Endothelial cell of umbilical vein (primary cell): Measurements from ENCODE around the gene DHCR7. TPM values are rescaled to one million over a fixed set of nuclear protein-coding genes. Genes with fewer than 3 reads are reported as not detected.

Experiments
- BruUV-seq: library from RNA; stranded (reverse); fragments of 400-500 nt; replicated peaks from 2 replicates; lab custom pipeline; 2021; lab: Mats Ljungman, UMichigan
- CTCF ChIA-PET: fragments of 300-600, 350-600 bp; sonication (Branson Sonifier 250); formaldehyde crosslinking; loops from one replicate; lab custom pipeline; 2021; ENCODE audit warnings: antibody characterized with exemption, inconsistent platforms; lab: Charles Lee
- POLR2A ChIA-PET: fragments of 300-600, 350-600 bp; sonication (Branson Sonifier 250); formaldehyde crosslinking; loops from one replicate; lab custom pipeline; 2021; ENCODE audit warnings: antibody characterized with exemption, inconsistent platforms; lab: Charles Lee
- DNase-seq: peaks from one replicate; pipeline ENCODE4 v3.0.0-alpha.2; 2011; ENCODE audit warnings: low read depth, low spot score
- FAIRE-seq: peaks from 2 replicates; lab custom pipeline; 2011; peaks lifted over from hg19 to GRCh38; lab: Jason Lieb, UNC
- H2AFZ ChIP-seq: 2 replicates; pipeline ENCODE4 v1.6.0; 2012; ENCODE audit warnings: low read depth, low read length, control low read depth, inconsistent platforms
- H3K27ac ChIP-seq: 2 replicates; pipeline ENCODE4 v1.5.1; 2011; ENCODE audit warnings: low read depth, mild to moderate bottlenecking, control low read depth, low read length, moderate library complexity; ENCODE audit not compliant: insufficient read depth
- H3K27me3 ChIP-seq, 2 experiments: 2 replicates each; pipeline versions ENCODE4 v1.6.0 to v1.6.1; 2011; ENCODE audit warnings: low read length in 2 of 2, mixed read lengths in 1 of 2; ENCODE audit not compliant: control insufficient read depth in 2 of 2, insufficient read depth in 2 of 2
- H3K36me3 ChIP-seq, 2 experiments: 2 replicates in 1 of 2; 3 replicates in 1 of 2; pipeline ENCODE4 v1.5.1; 2011; ENCODE audit warnings: low read length in 2 of 2, mild to moderate bottlenecking in 1 of 2, moderate library complexity in 1 of 2; ENCODE audit not compliant: control insufficient read depth in 2 of 2, insufficient read depth in 2 of 2; ENCODE audit errors: extremely low read depth in 1 of 2
- H3K4me1 ChIP-seq: 3 replicates; pipeline ENCODE4 v1.5.1; 2011; ENCODE audit warnings: mild to moderate bottlenecking, low read length; ENCODE audit not compliant: control insufficient read depth, insufficient read depth; ENCODE audit errors: extremely low read depth
- H3K4me2 ChIP-seq: 2 replicates; pipeline ENCODE4 v1.6.1; 2011; ENCODE audit warnings: low read length, control low read depth, mixed read lengths; ENCODE audit not compliant: insufficient read depth
- H3K4me3 ChIP-seq, 3 experiments: fragments of 200-600 bp in 1 of 3; sonication (generic), shearing (Covaris generic) in 1 of 3; replicated peaks in 1 of 3; 2 replicates each; pipeline ENCODE4 v1.5.1; 2011 to 2016; ENCODE audit warnings: control low read depth in 3 of 3, low read length in 3 of 3, mild to moderate bottlenecking in 2 of 3, inconsistent platforms in 1 of 3, low read depth in 1 of 3, moderate library complexity in 1 of 3; ENCODE audit not compliant: insufficient read depth in 1 of 3
- H3K79me2 ChIP-seq: 2 replicates; pipeline ENCODE4 v1.6.0; 2012; ENCODE audit warnings: low read length, inconsistent platforms; ENCODE audit not compliant: control insufficient read depth, insufficient read depth
- H3K9ac ChIP-seq: replicated peaks from 2 replicates; pipeline ENCODE3; 2011; ENCODE audit warnings: low read length, control low read depth; ENCODE audit not compliant: insufficient read depth; ENCODE audit errors: extremely low read depth
- H3K9me1 ChIP-seq: replicated peaks from 3 replicates; pipeline ENCODE4 v1.6.0; 2011; ENCODE audit warnings: mild to moderate bottlenecking, low read length; ENCODE audit not compliant: control insufficient read depth, insufficient read depth; ENCODE audit errors: extremely low read depth
- H3K9me3 ChIP-seq: replicated peaks from 2 replicates; pipeline ENCODE4 v1.5.1; 2012; ENCODE audit warnings: low read length, inconsistent platforms; ENCODE audit not compliant: control insufficient read depth, insufficient read depth
- H4K20me1 ChIP-seq: replicated peaks from 2 replicates; pipeline ENCODE3; 2011; ENCODE audit warnings: mild to moderate bottlenecking, low read length; ENCODE audit not compliant: control insufficient read depth, insufficient read depth; ENCODE audit errors: extremely low read depth
- EZH2 ChIP-seq: IDR thresholded peaks from 2 replicates; pipeline ENCODE4 v1.6.1; 2012; ENCODE audit warnings: borderline replicate concordance, low read depth, mild to moderate bottlenecking, moderate library complexity, low read length, inconsistent platforms; ENCODE audit not compliant: severe bottlenecking
- FOS ChIP-seq: IDR thresholded peaks from 2 replicates; pipeline ENCODE4 v1.6.1; 2011; ENCODE audit warnings: mild to moderate bottlenecking, low read length, moderate library complexity, borderline replicate concordance; ENCODE audit not compliant: insufficient read depth
- GATA2 ChIP-seq: IDR thresholded peaks from 2 replicates; pipeline ENCODE4 v1.7.0; 2011; ENCODE audit warnings: low read depth, mild to moderate bottlenecking, moderate library complexity, mixed read lengths, low read length; ENCODE audit not compliant: insufficient read length, insufficient read depth
- JUN ChIP-seq: IDR thresholded peaks from 2 replicates; pipeline ENCODE4 v1.6.1; 2011; ENCODE audit warnings: borderline replicate concordance, low read depth; ENCODE audit not compliant: insufficient read length, insufficient read depth
- MAX ChIP-seq: IDR thresholded peaks from 2 replicates; pipeline ENCODE4 v1.6.1; 2011; ENCODE audit not compliant: insufficient read depth, insufficient read length
- MYC ChIP-seq: IDR thresholded peaks from one replicate; pipeline ENCODE4 v1.6.1; 2011; ENCODE audit warnings: mild to moderate bottlenecking, low read depth, low read length
- POLR2A ChIP-seq: IDR thresholded peaks from 2 replicates; pipeline ENCODE4 v1.6.1; 2012; ENCODE audit warnings: low read depth, mild to moderate bottlenecking, control low read depth, low read length
- POLR2AphosphoS5 ChIP-seq: IDR thresholded peaks from 2 replicates; pipeline ENCODE4 v1.6.1; 2012; ENCODE audit warnings: low read depth, mild to moderate bottlenecking, control low read depth, low read length, moderate library complexity; ENCODE audit not compliant: insufficient read depth
- dilution Hi-C: fragments of 300-500 bp; cut with MboI; formaldehyde crosslinking; loops from one replicate; pipeline ENCODE4 v1.15.0; 2019; ENCODE audit warnings: low sequenced_read_pairs; ENCODE audit not compliant: extremely low pct_ligation_motif_present
- intact Hi-C: fragments of 100-400 bp; cut with micrococcal nuclease; formaldehyde crosslinking; loops from one replicate; pipeline ENCODE4 v1.10.0; 2022
- polyA plus RNA-seq, 4 experiments: library from polyadenylated mRNA; depleted of rRNA in 3 of 4; stranded (reverse) in 3 of 4; unstranded in 1 of 4; fragments of >200 nt; gene quantifications; 2 replicates each; pipeline versions ENCODE4 v1.2.1 to v1.2.3, GENCODE V29; 2011 to 2012; ENCODE audit warnings: missing spikeins in 1 of 4
- total RNA-seq: library from RNA; stranded (reverse); gene quantifications from 2 replicates; pipeline ENCODE4 v1.2.3, GENCODE V29; 2021
- TF ChIP-seq, protein P1 (sequence below), 2 donors: IDR thresholded peaks; 1 replicate in 1 of 2; 2 replicates in 1 of 2; pipeline ENCODE4 v1.5.1; 2011; ENCODE audit warnings: low read length in 2 of 2, mild to moderate bottlenecking in 2 of 2, moderate library complexity in 2 of 2, control low read depth in 1 of 2, inconsistent platforms in 1 of 2, low read depth in 1 of 2; ENCODE audit not compliant: insufficient read depth in 1 of 2; ENCODE audit errors: extremely low read depth in 1 of 2

The DHCR7 gene
- total and polyA plus RNA-seq, 2 donors (not counting 3 experiments of a cell fraction or from before 2014, with no cell fraction given): 171 to 175 TPM

- Histone ChIP-seq H3K9me3 (no peaks in the 10 kb centered on the region), H3K9me1 (no peaks in the 10 kb centered on the region), H3K4me3 (no peak overlapping the region), H4K20me1 (no peaks in the 10 kb centered on the region), H3K36me3 (peaks cover 8 to 59% of the 10 kb centered on the region in 2 experiments), H3K27ac (no peak overlapping the region), H3K27me3 (no peaks in the 10 kb centered on the region), H3K4me2 (no peak overlapping the region), H3K79me2 (no peaks in the 10 kb centered on the region), H3K9ac (no peak overlapping the region), H3K4me1 (no peaks in the 10 kb centered on the region), H2AFZ (no peak overlapping the region)
- no peak for TF ChIP-seq POLR2AphosphoS5
- no peak for TF ChIP-seq MAX
- TF ChIP-seq POLR2A: no peak
- TF ChIP-seq GATA2: no peak
- no peak for TF ChIP-seq FOS
- TF ChIP-seq EZH2: no peak
- TF ChIP-seq MYC: no peak
- TF ChIP-seq JUN: no peak
- TF ChIP-seq, protein P1, sequence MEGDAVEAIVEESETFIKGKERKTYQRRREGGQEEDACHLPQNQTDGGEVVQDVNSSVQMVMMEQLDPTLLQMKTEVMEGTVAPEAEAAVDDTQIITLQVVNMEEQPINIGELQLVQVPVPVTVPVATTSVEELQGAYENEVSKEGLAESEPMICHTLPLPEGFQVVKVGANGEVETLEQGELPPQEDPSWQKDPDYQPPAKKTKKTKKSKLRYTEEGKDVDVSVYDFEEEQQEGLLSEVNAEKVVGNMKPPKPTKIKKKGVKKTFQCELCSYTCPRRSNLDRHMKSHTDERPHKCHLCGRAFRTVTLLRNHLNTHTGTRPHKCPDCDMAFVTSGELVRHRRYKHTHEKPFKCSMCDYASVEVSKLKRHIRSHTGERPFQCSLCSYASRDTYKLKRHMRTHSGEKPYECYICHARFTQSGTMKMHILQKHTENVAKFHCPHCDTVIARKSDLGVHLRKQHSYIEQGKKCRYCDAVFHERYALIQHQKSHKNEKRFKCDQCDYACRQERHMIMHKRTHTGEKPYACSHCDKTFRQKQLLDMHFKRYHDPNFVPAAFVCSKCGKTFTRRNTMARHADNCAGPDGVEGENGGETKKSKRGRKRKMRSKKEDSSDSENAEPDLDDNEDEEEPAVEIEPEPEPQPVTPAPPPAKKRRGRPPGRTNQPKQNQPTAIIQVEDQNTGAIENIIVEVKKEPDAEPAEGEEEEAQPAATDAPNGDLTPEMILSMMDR (IDR thresholded peaks at IDR 0.05; ENCODE audit: extremely low read depth in 1 of 2, insufficient read depth in 1 of 2, low read depth in 1 of 2, low read length in 2 of 2): no peak
- BruUV-seq: no TSS peak
- CTCF ChIA-PET: no interaction called here
- DNase-seq (no peak), FAIRE-seq (no peak)
- intact Hi-C loops (loop anchor here (10.0 kb wide), 1 partner anchor 103 kb away; the partner anchor contains the start of gene KRTAP5-11), dilution Hi-C loops (no loop called here)
- POLR2A ChIA-PET: no interaction called here
These were observed 33.1 kb upstream of the DHCR7 start for GRCh38 chr11:71481101-71481960.
